Peyer's patch (tissue), 4 donors: ENCODE measurements around the gene PSG5. TPM values are rescaled to one million over a fixed set of nuclear protein-coding genes. Genes with fewer than 3 reads are reported as not detected.
"Not testable (repeated sequence)": the region's sequence is repeated elsewhere in the genome, so short reads cannot be mapped to it uniquely, and the experiment has no call there.

Experiments
- DNase-seq, 3 donors: peaks; one replicate each; pipeline ENCODE4 v3.0.0-alpha.2; 2017 to 2019
- H3K27ac ChIP-seq, 4 donors: fragments of 200-600 bp; sonication (generic); one replicate each; pipeline ENCODE4 v1.5.1; 2016 to 2019
- H3K27me3 ChIP-seq, 2 donors: fragments of 200-600 bp; sonication (generic); one replicate each; pipeline ENCODE4 v1.5.1; 2019
- H3K36me3 ChIP-seq, 3 donors: fragments of 200-600 bp; sonication (generic); one replicate each; pipeline ENCODE4 v1.5.1; 2016 to 2019
- H3K4me1 ChIP-seq, 4 donors: fragments of 200-600 bp; sonication (generic); one replicate each; pipeline ENCODE4 v1.5.1; 2016 to 2019
- H3K4me3 ChIP-seq, 4 donors: fragments of 200-600 bp; sonication (generic); 1 replicate in 3 of 4; 2 replicates in 1 of 4; pipeline ENCODE4 v1.5.1; 2016 to 2019; ENCODE audit warnings: mild to moderate bottlenecking in 1 of 4
- H3K9me3 ChIP-seq, 4 donors: fragments of 200-600 bp; sonication (generic); one replicate each; pipeline ENCODE4 v1.5.1; 2016 to 2019; ENCODE audit warnings: mild to moderate bottlenecking in 1 of 4
- POLR2A ChIP-seq, 2 donors: fragments of 450-650 bp; IDR thresholded peaks; one replicate each; pipeline ENCODE4 v1.5.1; 2017; ENCODE audit warnings: antibody characterized with exemption in 2 of 2, mild to moderate bottlenecking in 2 of 2, moderate library complexity in 2 of 2
- total RNA-seq, 4 donors: library from RNA; depleted of rRNA; stranded (reverse); fragments of >200 nt; gene quantifications; one replicate each; pipeline ENCODE4 v1.1.0, GENCODE V29; 2016
- TF ChIP-seq, protein P1 (sequence below), 6 experiments: fragments of 450-650 bp in 4 of 6; fragments of 200-600 bp in 2 of 6; sonication (generic) in 1 of 6; IDR thresholded peaks; one replicate each; pipeline ENCODE4 v1.5.1; 2017 to 2019; ENCODE audit warnings: antibody characterized with exemption in 6 of 6, mild to moderate bottlenecking in 3 of 6, moderate library complexity in 1 of 6

Gene PSG5
- total RNA-seq, 4 donors from 2014 or later, result not detected

DNA sequence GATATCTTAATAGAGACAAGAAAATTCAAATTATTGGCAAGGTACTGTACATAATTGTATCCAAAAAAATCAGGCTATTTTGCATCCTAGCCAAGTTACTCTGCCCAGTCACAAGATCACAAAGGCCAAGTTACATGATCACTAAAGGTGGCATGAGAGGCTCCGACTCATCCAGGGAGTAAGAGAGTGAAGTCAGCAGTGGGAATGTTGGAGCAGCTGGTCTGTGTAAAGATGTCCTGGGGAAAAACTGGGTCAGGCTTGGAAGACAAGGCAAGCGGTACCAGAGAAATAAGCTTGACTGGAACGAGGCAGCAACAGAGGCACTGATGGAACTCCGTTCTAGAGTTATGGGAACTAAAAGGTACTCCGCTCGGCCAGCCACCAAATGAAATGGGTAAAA is 53.6 kb downstream of the PSG5 start:
- Histone ChIP-seq H3K36me3 (no peaks in the 10 kb centered on the region), H3K27me3 (no peaks in the 10 kb centered on the region), H3K4me3 (no peak overlapping the region), H3K27ac (no peak overlapping the region), H3K4me1 (no peaks in the 10 kb centered on the region), H3K9me3 (no peaks in the 10 kb centered on the region)
- no peak for DNase-seq
- TF ChIP-seq, protein P1, sequence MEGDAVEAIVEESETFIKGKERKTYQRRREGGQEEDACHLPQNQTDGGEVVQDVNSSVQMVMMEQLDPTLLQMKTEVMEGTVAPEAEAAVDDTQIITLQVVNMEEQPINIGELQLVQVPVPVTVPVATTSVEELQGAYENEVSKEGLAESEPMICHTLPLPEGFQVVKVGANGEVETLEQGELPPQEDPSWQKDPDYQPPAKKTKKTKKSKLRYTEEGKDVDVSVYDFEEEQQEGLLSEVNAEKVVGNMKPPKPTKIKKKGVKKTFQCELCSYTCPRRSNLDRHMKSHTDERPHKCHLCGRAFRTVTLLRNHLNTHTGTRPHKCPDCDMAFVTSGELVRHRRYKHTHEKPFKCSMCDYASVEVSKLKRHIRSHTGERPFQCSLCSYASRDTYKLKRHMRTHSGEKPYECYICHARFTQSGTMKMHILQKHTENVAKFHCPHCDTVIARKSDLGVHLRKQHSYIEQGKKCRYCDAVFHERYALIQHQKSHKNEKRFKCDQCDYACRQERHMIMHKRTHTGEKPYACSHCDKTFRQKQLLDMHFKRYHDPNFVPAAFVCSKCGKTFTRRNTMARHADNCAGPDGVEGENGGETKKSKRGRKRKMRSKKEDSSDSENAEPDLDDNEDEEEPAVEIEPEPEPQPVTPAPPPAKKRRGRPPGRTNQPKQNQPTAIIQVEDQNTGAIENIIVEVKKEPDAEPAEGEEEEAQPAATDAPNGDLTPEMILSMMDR (IDR thresholded peaks at IDR 0.05), result no peak
- TF ChIP-seq POLR2A (IDR thresholded peaks at IDR 0.05), result no peak

DNA sequence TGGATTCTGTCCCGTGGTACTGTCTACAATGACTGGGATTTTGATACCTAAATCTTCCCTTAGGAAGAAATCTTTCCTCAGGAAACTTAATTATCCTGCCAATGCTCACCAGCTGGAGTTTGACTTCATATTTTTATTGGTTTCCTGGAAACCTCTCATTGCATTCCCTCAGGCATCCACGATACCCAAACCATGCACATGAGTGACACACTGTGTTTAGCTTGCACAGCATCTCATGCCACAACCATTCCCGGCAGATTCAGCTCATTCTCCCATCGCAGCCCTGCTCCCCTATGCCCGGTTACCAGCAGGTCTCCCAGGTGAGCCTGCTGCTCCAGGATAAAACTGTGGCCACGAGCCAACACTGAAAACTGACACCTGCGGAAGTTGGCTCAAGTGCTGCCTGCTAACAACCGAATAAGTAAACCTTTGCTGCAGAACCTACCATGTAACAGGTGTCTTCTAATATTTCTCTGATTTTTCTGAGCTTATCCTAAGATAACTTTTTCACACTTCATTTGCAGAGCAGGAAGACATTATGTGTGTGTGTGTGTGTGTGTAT is 55.0 kb downstream of the PSG5 start:
- H3K4me3 ChIP-seq, H3K9me3 ChIP-seq, H3K4me1 ChIP-seq, H3K36me3 ChIP-seq, H3K27me3 ChIP-seq, DNase-seq, H3K27ac ChIP-seq: not testable (repeated sequence)

DNA sequence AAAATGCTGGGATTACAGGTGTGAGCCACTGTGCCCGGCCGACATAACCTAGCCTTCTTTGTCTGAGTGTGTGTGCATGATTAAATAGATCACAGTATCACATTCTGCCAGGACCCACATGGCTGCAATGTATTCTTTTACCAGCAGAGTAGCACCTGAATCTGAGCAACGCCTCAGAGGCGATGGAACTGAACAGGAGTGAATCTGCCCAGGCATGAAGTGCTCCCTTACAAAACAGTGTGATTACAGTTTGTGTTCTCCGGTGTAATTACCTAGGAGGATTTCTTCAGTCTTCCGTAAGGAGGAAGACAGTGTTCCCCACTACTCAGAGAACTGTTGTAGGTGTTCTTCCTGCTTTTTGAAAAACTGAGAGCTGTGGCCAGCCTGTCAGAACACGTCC is 57.1 kb downstream of the PSG5 start:
- H3K4me1 ChIP-seq, H3K9me3 ChIP-seq, DNase-seq, H3K4me3 ChIP-seq, H3K27me3 ChIP-seq, H3K27ac ChIP-seq, H3K36me3 ChIP-seq: not testable (repeated sequence)

DNA sequence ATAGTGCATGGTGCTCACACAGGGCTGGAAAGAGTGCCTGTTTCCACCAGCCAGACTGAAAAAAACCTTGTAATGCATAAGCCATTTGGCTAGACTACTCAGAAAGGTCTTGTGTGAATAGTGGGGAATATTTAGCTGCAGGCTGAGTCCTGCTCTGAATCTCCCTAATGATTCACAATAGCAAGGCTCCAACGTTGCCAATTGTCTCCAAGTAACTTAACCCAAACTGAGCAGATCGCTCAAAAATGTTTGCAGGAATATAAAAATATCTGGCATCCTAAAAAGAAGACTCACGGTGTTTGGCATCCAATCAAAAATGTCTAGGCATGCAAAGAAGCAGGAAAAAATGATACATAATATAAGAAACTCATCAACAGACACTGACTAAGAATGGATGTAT is 59.0 kb downstream of the PSG5 start:
- H3K4me1 ChIP-seq, DNase-seq, H3K9me3 ChIP-seq, H3K36me3 ChIP-seq, H3K4me3 ChIP-seq, H3K27ac ChIP-seq, H3K27me3 ChIP-seq: not testable (repeated sequence)

DNA sequence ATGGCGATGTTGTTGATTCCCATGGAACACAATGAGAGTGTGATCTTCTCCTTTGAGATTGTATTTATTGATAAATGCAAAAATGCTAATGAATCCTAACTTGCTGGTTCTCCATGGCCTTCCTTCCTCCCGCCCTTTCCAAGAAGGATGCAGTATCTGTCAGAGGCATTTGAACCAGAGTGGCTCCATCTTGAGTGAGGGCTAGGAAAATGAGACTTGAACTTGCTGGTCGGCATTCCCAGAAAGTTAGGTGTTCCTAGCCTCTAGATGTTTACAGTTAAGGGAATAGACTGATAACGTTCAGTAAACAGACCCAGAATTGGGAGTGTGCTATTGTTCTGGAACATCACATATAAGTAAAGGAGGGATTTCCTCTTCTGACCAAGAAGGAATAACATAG is 59.6 kb downstream of the PSG5 start:
- DNase-seq, result no peak
- Histone ChIP-seq H3K9me3 (no peaks in the 10 kb centered on the region), H3K27me3 (no peaks in the 10 kb centered on the region), H3K36me3 (no peaks in the 10 kb centered on the region), H3K27ac (no peak overlapping the region), H3K4me1 (no peaks in the 10 kb centered on the region), H3K4me3 (no peak overlapping the region)
- TF ChIP-seq, protein P1 (IDR thresholded peaks at IDR 0.05), result no peak
- TF ChIP-seq POLR2A (IDR thresholded peaks at IDR 0.05), result no peak

DNA sequence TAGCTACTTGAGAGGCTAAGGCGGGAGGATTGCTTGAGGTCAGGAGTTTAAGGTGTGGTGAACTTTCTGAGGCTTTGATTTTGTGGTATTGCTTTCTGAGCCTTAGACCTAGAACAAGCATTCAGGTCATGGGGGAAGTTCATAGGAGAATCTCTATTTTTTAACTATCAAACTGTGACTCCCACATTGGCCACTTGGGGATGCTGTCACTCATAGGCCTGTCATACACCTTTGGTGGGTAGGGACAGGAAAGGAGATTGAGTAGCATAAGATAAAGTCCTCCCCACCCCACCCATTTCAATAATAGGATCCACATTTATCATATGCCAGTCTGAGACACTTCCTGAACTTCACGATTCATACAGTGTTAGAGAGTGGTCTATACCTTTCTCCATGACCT is 62.0 kb downstream of the PSG5 start:
- TF ChIP-seq, protein P1 (IDR thresholded peaks at IDR 0.05), result no peak
- TF ChIP-seq POLR2A (IDR thresholded peaks at IDR 0.05), result no peak
- H3K27ac ChIP-seq, result no peak overlapping the region
- no peaks in the 10 kb centered on the region for H3K9me3 ChIP-seq
- DNase-seq, result no peak
- H3K36me3 ChIP-seq, result no peaks in the 10 kb centered on the region
- H3K27me3 ChIP-seq, result no peaks in the 10 kb centered on the region
- H3K4me1 ChIP-seq, result no peaks in the 10 kb centered on the region
- H3K4me3 ChIP-seq, result no peak overlapping the region

DNA sequence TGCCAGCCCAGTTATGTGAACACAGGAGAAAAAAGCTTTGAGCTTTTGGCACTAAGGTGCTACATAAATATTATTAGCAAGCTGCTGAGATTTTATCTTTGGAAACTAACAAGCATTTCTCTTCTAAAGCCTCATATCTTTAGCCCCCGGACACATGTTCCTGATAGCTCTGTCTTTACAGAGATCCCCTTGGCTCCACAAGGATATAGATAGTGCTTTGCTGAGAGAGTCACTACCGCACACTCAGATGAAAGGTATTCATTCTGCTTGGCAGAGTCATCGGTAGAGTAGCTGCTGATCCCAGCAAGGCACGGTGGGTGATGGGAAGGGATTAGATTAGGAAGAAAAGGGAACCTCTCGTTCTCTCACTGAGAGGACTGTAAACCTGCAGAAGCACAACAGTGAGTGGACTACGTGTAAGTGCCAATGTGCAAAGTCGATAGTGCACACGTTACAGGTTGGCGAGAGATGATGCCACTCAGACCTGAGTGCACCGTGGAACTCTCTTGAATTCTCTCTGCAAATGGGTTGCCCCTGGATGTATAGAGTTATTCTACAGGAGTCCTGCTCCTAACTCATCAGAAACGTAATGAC is 65.8 kb downstream of the PSG5 start:
- DNase-seq, H3K36me3 ChIP-seq, H3K27me3 ChIP-seq, H3K4me1 ChIP-seq, H3K9me3 ChIP-seq, H3K4me3 ChIP-seq, H3K27ac ChIP-seq: not testable (repeated sequence)

DNA sequence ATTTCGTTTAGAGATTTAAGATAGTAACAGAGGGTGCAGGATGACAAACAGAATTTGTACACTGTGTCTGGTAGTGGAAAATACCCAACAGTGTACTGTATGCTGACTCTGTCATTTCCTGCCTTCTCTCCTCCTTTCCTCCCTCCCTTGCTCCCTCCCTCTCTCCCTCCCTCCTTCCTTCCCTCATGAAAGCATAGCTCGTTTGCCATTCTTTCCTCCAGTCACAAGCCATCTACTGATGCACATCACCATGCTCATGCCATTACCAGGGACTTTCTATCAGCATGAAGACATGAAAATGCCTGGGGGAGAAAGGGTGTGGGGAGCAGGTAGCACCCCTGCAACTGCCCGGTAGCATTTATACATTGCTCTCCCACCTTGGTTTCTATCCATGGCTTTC is 66.8 kb downstream of the PSG5 start:
- H3K9me3 ChIP-seq, H3K27ac ChIP-seq, H3K36me3 ChIP-seq, H3K4me3 ChIP-seq, DNase-seq, H3K27me3 ChIP-seq, H3K4me1 ChIP-seq: not testable (repeated sequence)

Other genes starting within 250 kb of the PSG5 start
- not detected for gene PSG7, start 249.3 kb downstream of the PSG5 start, total RNA-seq
- not detected for gene PSG11, start 160.1 kb downstream of the PSG5 start, total RNA-seq
- gene PSG2, start 103.8 kb downstream of the PSG5 start, total RNA-seq, result not detected
- gene PSG4, start 19.1 kb upstream of the PSG5 start, total RNA-seq, result not detected
- not detected for gene PSG9, start 83.0 kb upstream of the PSG5 start, total RNA-seq
- not detected for gene CD177, start 167.2 kb upstream of the PSG5 start, total RNA-seq
- not detected for gene TEX101, start 228.4 kb upstream of the PSG5 start, total RNA-seq